Thymus (tissue), 11 donors: ENCODE results near the gene BTBD17. TPM values are rescaled to one million over a fixed set of nuclear protein-coding genes. Genes with fewer than 3 reads are reported as not detected.

ENCODE experiments used
- DNase-seq, 9 donors: peaks; one replicate each; pipeline ENCODE4 v3.0.0-alpha.2; 2013; ENCODE audit warnings: low spot score in 9 of 9, low read depth in 6 of 9, missing footprints in 1 of 9
- H3K27ac ChIP-seq, 2 donors: one replicate each; pipeline ENCODE4 v1.5.1; 2013; ENCODE audit warnings: control low read depth in 1 of 2, low read depth in 1 of 2, low read length in 1 of 2, mild to moderate bottlenecking in 1 of 2, moderate library complexity in 1 of 2
- H3K27me3 ChIP-seq, 2 donors: one replicate each; pipeline ENCODE4 v1.5.1; 2013; ENCODE audit warnings: low read length in 1 of 2; ENCODE audit not compliant: control insufficient read depth in 2 of 2, insufficient read depth in 1 of 2
- H3K36me3 ChIP-seq, 2 donors: one replicate each; pipeline ENCODE4 v1.5.1; 2013; ENCODE audit warnings: low read length in 1 of 2, mild to moderate bottlenecking in 1 of 2, moderate library complexity in 1 of 2; ENCODE audit not compliant: control insufficient read depth in 2 of 2, insufficient read depth in 2 of 2
- H3K4me1 ChIP-seq, 2 donors: one replicate each; pipeline ENCODE4 v1.5.1; 2013; ENCODE audit warnings: low read length in 2 of 2; ENCODE audit not compliant: control insufficient read depth in 2 of 2, insufficient read depth in 2 of 2
- H3K4me3 ChIP-seq, 2 donors: one replicate each; pipeline ENCODE4 v1.5.1; 2013; ENCODE audit warnings: low read length in 2 of 2, control low read depth in 1 of 2, mild to moderate bottlenecking in 1 of 2
- H3K9me3 ChIP-seq, 2 donors: one replicate each; pipeline ENCODE4 v1.5.1; 2013; ENCODE audit warnings: low read length in 1 of 2, mild to moderate bottlenecking in 1 of 2; ENCODE audit not compliant: control insufficient read depth in 2 of 2, insufficient read depth in 1 of 2
- WGBS: extraction: QIAGEN DNeasy Blood & Tissue Kit; methylation state at CpG from one replicate; pipeline ENCODE4 v1.1.7; 2013; 5-methylcytosine and 5-hydroxymethylcytosine counted together
- polyA plus RNA-seq: library from polyadenylated mRNA; stranded (reverse); fragments of 200-250 nt; gene quantifications from one replicate; pipeline ENCODE4 v1.2.3, GENCODE V29; 2013
- total RNA-seq: library from RNA; stranded (reverse); fragments of 120-200 nt; gene quantifications from one replicate; pipeline ENCODE4 v1.2.4, GENCODE V29; 2013
- donor health status: healthy.

BTBD17 gene
- total and polyA plus RNA-seq, 2 donors: 0.05 to 0.16 TPM

GRCh38 chr17:74354561-74354960, 7.1 kb downstream of the BTBD17 start:
- WGBS: 85% methylated on average over 10 of the region's 10 CpGs
- H3K36me3 ChIP-seq: no peaks in the 10 kb centered on the region
- H3K4me3 ChIP-seq: no peak overlapping the region
- H3K27me3 ChIP-seq: peaks cover 78 to 95% of the 10 kb centered on the region in 2 donors
- DNase-seq: no peak
- H3K9me3 ChIP-seq: no peaks in the 10 kb centered on the region
- H3K4me1 ChIP-seq: no peaks in the 10 kb centered on the region
- H3K27ac ChIP-seq: no peak overlapping the region

GRCh38 chr17:74354123-74354522, 7.5 kb downstream of the BTBD17 start:
- peak in 2 of 9 donors; percentile 38 to 52 for DNase-seq
- H3K27ac ChIP-seq: no peak overlapping the region
- peaks cover 78 to 97% of the 10 kb centered on the region in 2 donors for H3K27me3 ChIP-seq

DNA sequence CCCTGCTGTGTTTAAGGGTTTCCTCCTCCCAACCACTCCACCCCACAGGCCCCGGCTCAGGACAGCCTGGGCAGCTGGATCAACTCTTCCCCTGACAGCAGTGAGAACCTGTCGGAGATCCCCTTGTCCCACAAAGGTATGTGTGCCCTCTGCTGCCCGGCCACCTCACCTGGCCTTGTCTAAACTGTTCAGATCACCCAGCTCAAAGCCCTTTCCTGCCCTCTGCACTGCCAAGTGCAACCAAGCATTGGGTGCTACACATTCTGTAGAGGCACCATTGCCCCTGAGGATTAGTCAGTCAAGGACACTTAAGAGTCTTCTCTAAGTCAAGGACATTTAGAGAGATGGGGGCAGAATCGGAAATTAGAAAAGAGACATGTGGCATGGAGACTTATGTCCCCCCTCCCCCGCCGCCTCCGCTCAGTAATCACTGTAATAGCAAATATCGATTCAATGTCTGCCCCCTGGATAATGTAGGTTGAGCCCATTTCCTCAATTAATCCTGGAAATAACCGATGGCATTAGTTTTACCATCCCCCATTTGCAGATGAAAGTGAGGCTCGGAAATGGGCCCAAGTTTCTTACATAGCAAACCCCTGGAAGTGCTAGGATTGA, 8.1 kb downstream of the BTBD17 start:
- peaks cover 74 to 97% of the 10 kb centered on the region in 2 donors for H3K27me3 ChIP-seq
- WGBS: 87% methylated on average over 10 of the region's 10 CpGs
- no peaks in the 10 kb centered on the region for H3K4me1 ChIP-seq
- no peaks in the 10 kb centered on the region for H3K9me3 ChIP-seq
- no peak overlapping the region for H3K4me3 ChIP-seq
- H3K36me3 ChIP-seq: no peaks in the 10 kb centered on the region
- no peak overlapping the region for H3K27ac ChIP-seq
- DNase-seq: no peak

More at GRCh38 chr17:74354123-74354522, 7.5 kb downstream of the BTBD17 start:
- Histone ChIP-seq H3K36me3 (no peaks in the 10 kb centered on the region), H3K4me1 (no peaks in the 10 kb centered on the region), H3K4me3 (no peak overlapping the region), H3K9me3 (no peaks in the 10 kb centered on the region)
- WGBS: 7% methylated on average over 29 of the region's 29 CpGs

- Histone ChIP-seq H3K4me1 (no peaks in the 10 kb centered on the region), H3K9me3 (no peaks in the 10 kb centered on the region), H3K27ac (no peak overlapping the region), H3K4me3 (no peak overlapping the region), H3K27me3 (peaks cover 57 to 88% of the 10 kb centered on the region in 2 donors), H3K36me3 (no peaks in the 10 kb centered on the region)
- peak in 2 of 9 donors; percentile 23 for DNase-seq
- WGBS: 5% methylated on average over 55 of the region's 55 CpGs
Measured at GRCh38 chr17:74351552-74352210, 10.0 kb downstream of the BTBD17 start.

GRCh38 chr17:74350486-74350885, 11.2 kb downstream of the BTBD17 start:
- no peak overlapping the region for H3K4me3 ChIP-seq
- no peaks in the 10 kb centered on the region for H3K9me3 ChIP-seq
- H3K27me3 ChIP-seq: peaks cover 45 to 81% of the 10 kb centered on the region in 2 donors
- no peak for DNase-seq
- no peaks in the 10 kb centered on the region for H3K4me1 ChIP-seq
- 90% methylated on average over 20 of the region's 20 CpGs for WGBS
- H3K27ac ChIP-seq: no peak overlapping the region
- H3K36me3 ChIP-seq: no peaks in the 10 kb centered on the region

DNA sequence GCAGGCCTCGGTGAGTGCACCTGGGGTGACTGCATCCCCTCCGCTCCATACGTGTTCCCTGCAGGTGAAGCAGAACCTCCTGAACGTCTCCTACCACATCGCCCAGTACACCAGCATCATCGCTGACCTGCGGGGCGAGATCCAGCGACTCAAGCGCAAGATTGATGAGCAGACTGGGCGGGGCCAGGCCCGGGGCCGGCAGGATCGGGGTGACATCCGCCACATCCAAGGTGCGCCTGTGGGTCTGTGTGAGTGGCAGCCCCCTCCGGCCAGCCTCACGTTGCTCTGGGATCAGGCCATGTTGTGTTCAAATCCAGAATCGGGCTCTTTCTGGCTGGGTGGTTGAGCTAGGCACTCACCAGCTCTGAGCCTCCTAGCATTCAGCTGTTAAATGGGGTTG, 12.5 kb downstream of the BTBD17 start:
- DNase-seq: no peak
- peaks cover 31 to 78% of the 10 kb centered on the region in 2 donors for H3K27me3 ChIP-seq
- WGBS: 85% methylated on average over 19 of the region's 19 CpGs

DNA sequence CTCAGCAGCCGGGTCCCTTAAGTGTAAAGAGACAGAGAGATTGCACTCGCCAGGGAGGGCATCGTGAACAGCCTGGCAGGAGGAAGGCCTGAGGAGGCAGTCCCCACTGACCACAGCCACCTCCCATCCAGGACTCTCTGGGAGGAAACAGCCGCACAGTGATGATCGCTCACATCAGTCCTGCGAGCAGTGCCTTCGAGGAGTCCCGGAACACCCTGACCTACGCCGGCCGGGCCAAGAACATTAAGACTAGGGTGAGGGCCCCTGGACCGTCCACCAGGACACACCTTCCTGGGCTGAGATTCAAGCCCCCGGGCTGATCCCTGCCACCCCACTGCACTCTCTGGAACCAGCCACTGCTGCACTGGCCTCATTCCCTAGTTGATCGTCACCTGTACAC, 14.0 kb downstream of the BTBD17 start:
- no peak for DNase-seq
- peaks cover 18 to 66% of the 10 kb centered on the region in 2 donors for H3K27me3 ChIP-seq
- no peaks in the 10 kb centered on the region for H3K4me1 ChIP-seq
- no peaks in the 10 kb centered on the region for H3K36me3 ChIP-seq
- 93% methylated on average over 14 of the region's 14 CpGs for WGBS
- no peaks in the 10 kb centered on the region for H3K9me3 ChIP-seq
- no peak overlapping the region for H3K27ac ChIP-seq
- no peak overlapping the region for H3K4me3 ChIP-seq

More for the DNA sequence above, 12.5 kb downstream of the BTBD17 start:
- Histone ChIP-seq H3K27ac (no peak overlapping the region), H3K36me3 (no peaks in the 10 kb centered on the region), H3K9me3 (no peaks in the 10 kb centered on the region), H3K4me1 (no peaks in the 10 kb centered on the region), H3K4me3 (no peak overlapping the region)

DNA sequence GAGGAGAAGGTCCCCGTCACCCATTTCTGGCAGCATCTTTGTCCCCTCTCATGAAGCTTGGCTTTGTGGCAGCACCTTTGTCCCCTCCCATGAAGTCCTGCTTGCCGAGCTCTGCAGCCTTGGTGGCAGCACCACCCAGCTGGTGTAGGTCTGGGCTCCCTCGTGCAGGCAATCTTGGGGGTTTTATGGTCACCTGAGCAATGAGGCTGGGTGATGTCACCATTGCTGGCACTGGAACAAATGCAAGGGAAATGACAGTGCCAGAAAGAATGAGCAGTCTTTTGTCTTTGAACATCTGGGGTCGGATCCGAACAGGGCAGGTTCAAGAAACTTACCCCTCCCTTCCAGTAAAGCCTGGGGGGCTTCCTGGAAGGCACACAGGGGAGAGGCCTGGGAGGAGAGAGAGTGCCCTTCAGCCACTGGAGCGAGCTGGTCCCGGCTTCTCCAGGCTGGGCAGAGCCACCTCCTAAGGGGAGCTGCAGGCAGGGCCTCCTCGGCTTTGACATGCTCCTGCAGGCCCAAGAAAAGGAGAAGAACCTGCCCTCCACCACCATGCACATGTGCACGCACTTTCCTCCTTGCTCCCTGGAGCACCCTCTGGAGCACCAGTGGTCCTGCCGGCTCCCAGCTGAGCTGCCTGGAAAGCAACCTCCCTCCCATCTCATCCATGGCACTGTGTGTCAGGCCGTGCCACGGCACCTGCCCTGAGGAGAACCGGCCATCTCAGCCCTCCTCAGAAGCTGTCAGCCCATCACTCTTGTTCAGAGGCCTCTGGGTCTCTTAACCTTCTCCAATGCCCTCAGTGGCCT, 16.0 kb downstream of the BTBD17 start:
- H3K9me3 ChIP-seq: no peaks in the 10 kb centered on the region
- 84% methylated on average over 13 of the region's 13 CpGs for WGBS
- H3K27me3 ChIP-seq: peaks cover 3 to 46% of the 10 kb centered on the region in 2 donors
- no peak overlapping the region for H3K4me3 ChIP-seq
- no peaks in the 10 kb centered on the region for H3K36me3 ChIP-seq
- no peaks in the 10 kb centered on the region for H3K4me1 ChIP-seq
- DNase-seq: no peak
- no peak overlapping the region for H3K27ac ChIP-seq

DNA sequence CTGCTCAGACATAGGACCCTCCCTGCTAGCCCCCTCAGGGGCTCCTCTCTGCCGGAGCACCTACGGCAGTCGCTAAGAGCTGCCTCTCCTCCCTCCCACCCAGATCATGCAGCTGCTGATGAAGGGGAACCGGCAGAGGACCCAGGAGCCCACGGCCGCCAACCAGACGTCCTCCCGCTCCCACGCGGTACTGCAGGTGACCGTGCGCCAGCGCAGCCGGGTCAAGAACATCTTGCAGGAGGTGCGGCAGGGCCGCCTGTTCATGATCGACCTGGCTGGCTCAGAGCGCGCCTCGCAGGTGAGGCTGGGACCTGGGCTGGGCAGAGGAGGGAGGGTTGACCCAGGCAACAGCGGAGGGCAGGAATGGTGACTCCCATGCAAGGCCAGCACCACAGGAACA, 17.0 kb downstream of the BTBD17 start:
- Histone ChIP-seq H3K4me1 (no peaks in the 10 kb centered on the region), H3K36me3 (no peaks in the 10 kb centered on the region), H3K4me3 (no peak overlapping the region), H3K27ac (no peak overlapping the region), H3K27me3 (peaks cover 0 to 39% of the 10 kb centered on the region in 2 donors), H3K9me3 (no peaks in the 10 kb centered on the region)
- DNase-seq: no peak
- WGBS: 95% methylated on average over 21 of the region's 21 CpGs
